ENCODE results near the gene STAT4.

The STAT4 gene

GRCh38 chr2:191081411-191082155, 69.2 kb downstream of the STAT4 start:
- DNase-seq, result no peak

- DNase-seq, result no peak
Observed at GRCh38 chr2:191078165-191078867, 72.5 kb downstream of the STAT4 start.

- no peak for DNase-seq
Observed at GRCh38 chr2:191070276-191070675, 80.5 kb downstream of the STAT4 start.

GRCh38 chr2:191069606-191070005, 81.2 kb downstream of the STAT4 start:
- no peak for DNase-seq

GRCh38 chr2:191066919-191067233, 83.9 kb downstream of the STAT4 start:
- no peak for DNase-seq

GRCh38 chr2:191066197-191066918, 84.4 kb downstream of the STAT4 start:
- peak in 1 of 2 donors; percentile 44 for DNase-seq

GRCh38 chr2:191065785-191066184, 85.0 kb downstream of the STAT4 start:
- no peak for DNase-seq

GRCh38 chr2:191064590-191064989, 86.2 kb downstream of the STAT4 start:
- DNase-seq, result peak; percentile 75 to 82

GRCh38 chr2:191063584-191063983, 87.2 kb downstream of the STAT4 start:
- DNase-seq, result no peak

GRCh38 chr2:191061381-191061980, 89.3 kb downstream of the STAT4 start:
- peak; percentile 26 to 66 for DNase-seq

GRCh38 chr2:191059308-191059707, 91.5 kb downstream of the STAT4 start:
- DNase-seq, result no peak

GRCh38 chr2:191056228-191056627, 94.6 kb downstream of the STAT4 start:
- DNase-seq, result peak; percentile 20 to 62

GRCh38 chr2:191053256-191053655, 97.5 kb downstream of the STAT4 start:
- DNase-seq, result no peak

GRCh38 chr2:191051825-191052778, 98.7 kb downstream of the STAT4 start:
- peak in 1 of 2 donors; percentile 78 for DNase-seq

GRCh38 chr2:191051177-191051576, 99.6 kb downstream of the STAT4 start:
- DNase-seq, result no peak

GRCh38 chr2:191050640-191050987, 100.2 kb downstream of the STAT4 start:
- DNase-seq, result no peak

GRCh38 chr2:191049728-191050639, 100.8 kb downstream of the STAT4 start:
- DNase-seq, result peak in 1 of 2 donors; percentile 32

- no peak for DNase-seq
Observed at GRCh38 chr2:191048073-191048472, 102.7 kb downstream of the STAT4 start.

- no peak for DNase-seq
Observed at GRCh38 chr2:191045141-191045540, 105.7 kb downstream of the STAT4 start.

- no peak for DNase-seq
Observed at GRCh38 chr2:191043438-191043837, 107.4 kb downstream of the STAT4 start.
